ENCODE data around the gene ARHGAP22. TPM values are rescaled to one million over a fixed set of nuclear protein-coding genes. Genes with fewer than 3 reads are reported as not detected.

The ARHGAP22 gene
- total RNA-seq, 2 experiments from 2014 or later: not detected

- no peak for DNase-seq
- CTCF ChIA-PET: interaction anchor here (0.6 kb wide), 1 partner anchor 18 kb away, joined by 5 read pairs; no protein-coding TSS in a partner anchor
- H3K9me3 ChIP-seq (ENCODE audit: control insufficient read depth in 1 of 2, insufficient read depth in 1 of 2, low read length in 2 of 2): no peaks in the 10 kb centered on the region
- H3K27ac ChIP-seq (ENCODE audit: low read depth in 1 of 2, low read length in 2 of 2): no peak overlapping the region
- no peaks in the 10 kb centered on the region for H3K27me3 ChIP-seq (ENCODE audit: control insufficient read depth in 1 of 2, insufficient read depth in 2 of 2, low read length in 2 of 2)
- peaks cover 77% of the 10 kb centered on the region for H3K36me3 Mint-ChIP-seq (ENCODE audit: low read depth)
- POLR2A ChIA-PET: no interaction called here
- ATAC-seq (ENCODE audit: poor library complexity): no peak
- no peak for TF ChIP-seq CTCF (IDR thresholded peaks at IDR 0.05)
- peaks cover 23% of the 10 kb centered on the region for H3K36me3 ChIP-seq (ENCODE audit: insufficient read depth, low read length)
- no peak overlapping the region for H3K4me3 ChIP-seq (ENCODE audit: low read length)
- intact Hi-C loops (cut with DNase I, micrococcal nuclease): no loop called here
- H3K9me3 Mint-ChIP-seq: no peaks in the 10 kb centered on the region
- H3K27ac Mint-ChIP-seq: no peak overlapping the region
- no peaks in the 10 kb centered on the region for H3K4me1 ChIP-seq (ENCODE audit: insufficient read depth, low read length)
- no peak overlapping the region for H3K4me3 Mint-ChIP-seq
- H3K27me3 Mint-ChIP-seq: no peaks in the 10 kb centered on the region
- H3K4me1 Mint-ChIP-seq (ENCODE audit: low read depth): no peaks in the 10 kb centered on the region
These were observed 173.0 kb downstream of the ARHGAP22 start for GRCh38 chr10:48431871-48432270.

DNA sequence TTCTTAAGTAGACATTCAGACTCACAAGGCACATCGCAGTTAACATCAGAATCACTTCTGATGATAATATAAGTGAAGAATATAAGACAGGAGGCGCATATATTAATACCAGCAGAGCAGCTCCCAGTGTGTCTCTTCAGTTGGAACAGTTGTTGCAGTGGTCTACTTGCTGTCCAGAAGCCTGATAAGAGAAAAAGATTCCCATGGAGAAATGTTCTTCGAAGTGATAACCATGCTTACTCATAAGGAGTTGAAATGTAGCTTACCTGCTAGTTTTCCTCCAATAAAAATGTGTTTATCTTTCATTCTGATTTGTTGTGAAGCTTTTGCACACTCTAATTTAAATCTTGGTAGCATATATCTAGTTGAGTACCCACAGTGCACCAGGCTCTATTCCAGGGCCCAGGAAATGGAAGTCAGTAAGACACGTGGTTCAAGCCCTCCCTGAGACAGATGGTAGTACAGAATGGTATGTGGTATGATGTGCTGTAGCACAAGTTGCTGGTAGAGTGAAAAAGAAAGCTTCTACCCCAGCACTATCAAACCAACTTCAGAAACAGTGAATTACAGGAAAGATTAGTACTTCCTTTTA lies 174.4 kb downstream of the ARHGAP22 start:
- POLR2A ChIA-PET: no interaction called here
- Mint-ChIP-seq H3K4me3 (no peak overlapping the region), H3K27me3 (no peaks in the 10 kb centered on the region), H3K27ac (no peak overlapping the region), H3K9me3 (no peaks in the 10 kb centered on the region), H3K4me1 (ENCODE audit: low read depth) (no peaks in the 10 kb centered on the region), H3K36me3 (ENCODE audit: low read depth) (peaks cover 85% of the 10 kb centered on the region)
- Histone ChIP-seq H3K36me3 (ENCODE audit: insufficient read depth, low read length) (peaks cover 26% of the 10 kb centered on the region), H3K4me1 (ENCODE audit: insufficient read depth, low read length) (no peaks in the 10 kb centered on the region), H3K9me3 (ENCODE audit: control insufficient read depth in 1 of 2, insufficient read depth in 1 of 2, low read length in 2 of 2) (no peaks in the 10 kb centered on the region), H3K27ac (ENCODE audit: low read depth in 1 of 2, low read length in 2 of 2) (no peak overlapping the region), H3K4me3 (ENCODE audit: low read length) (no peak overlapping the region), H3K27me3 (ENCODE audit: control insufficient read depth in 1 of 2, insufficient read depth in 2 of 2, low read length in 2 of 2) (no peaks in the 10 kb centered on the region)
- CTCF ChIA-PET: no interaction called here
- no peak for TF ChIP-seq CTCF (IDR thresholded peaks at IDR 0.05)
- no peak for ATAC-seq (ENCODE audit: poor library complexity)
- no peak for DNase-seq
- intact Hi-C loops (cut with DNase I, micrococcal nuclease): no loop called here

GRCh38 chr10:48429309-48429708 lies 175.6 kb downstream of the ARHGAP22 start:
- no peak for TF ChIP-seq CTCF (IDR thresholded peaks at IDR 0.05)
- H3K4me3 Mint-ChIP-seq: no peak overlapping the region
- H3K27ac ChIP-seq (ENCODE audit: low read depth in 1 of 2, low read length in 2 of 2): no peak overlapping the region
- no peaks in the 10 kb centered on the region for H3K9me3 ChIP-seq (ENCODE audit: control insufficient read depth in 1 of 2, insufficient read depth in 1 of 2, low read length in 2 of 2)
- H3K9me3 Mint-ChIP-seq: no peaks in the 10 kb centered on the region
- peaks cover 84% of the 10 kb centered on the region for H3K36me3 Mint-ChIP-seq (ENCODE audit: low read depth)
- POLR2A ChIA-PET: no interaction called here
- no peaks in the 10 kb centered on the region for H3K4me1 ChIP-seq (ENCODE audit: insufficient read depth, low read length)
- H3K27ac Mint-ChIP-seq: no peak overlapping the region
- DNase-seq (no peak), ATAC-seq (ENCODE audit: poor library complexity) (no peak)
- no peaks in the 10 kb centered on the region for H3K27me3 Mint-ChIP-seq
- intact Hi-C loops (cut with DNase I, micrococcal nuclease): no loop called here
- CTCF ChIA-PET: no interaction called here
- peaks cover 21% of the 10 kb centered on the region for H3K36me3 ChIP-seq (ENCODE audit: insufficient read depth, low read length)
- no peaks in the 10 kb centered on the region for H3K27me3 ChIP-seq (ENCODE audit: control insufficient read depth in 1 of 2, insufficient read depth in 2 of 2, low read length in 2 of 2)
- no peaks in the 10 kb centered on the region for H3K4me1 Mint-ChIP-seq (ENCODE audit: low read depth)
- H3K4me3 ChIP-seq (ENCODE audit: low read length): no peak overlapping the region
